Upper lobe of left lung (tissue), 6 donors: ENCODE data around the gene DHTKD1. TPM values are rescaled to one million over a fixed set of nuclear protein-coding genes. Genes with fewer than 3 reads are reported as not detected.

Experiments used
- ATAC-seq, 2 donors: fragments of 200-7000 bp; cut with Tn5 transposase; one replicate each; pipeline ENCODE4 v1.9.1; 2022; ENCODE audit warnings: mild to moderate bottlenecking in 2 of 2, moderate library complexity in 2 of 2; ENCODE audit not compliant: low FRiP score in 2 of 2
- DNase-seq, 2 donors: peaks; one replicate each; pipeline ENCODE4 v3.0.0-alpha.2; 2019 to 2020
- H3K27ac ChIP-seq, 4 donors: fragments of 200-600 bp; sonication (generic); one replicate each; pipeline ENCODE4 v1.5.1; 2016 to 2019
- H3K27me3 ChIP-seq, 4 donors: fragments of 200-600 bp; sonication (generic); one replicate each; pipeline ENCODE4 v1.5.1; 2017 to 2019
- H3K36me3 ChIP-seq, 4 donors: fragments of 200-600 bp; sonication (generic); one replicate each; pipeline ENCODE4 v1.5.1; 2016 to 2019
- H3K4me1 ChIP-seq, 4 donors: fragments of 200-600 bp; sonication (generic); one replicate each; pipeline ENCODE4 v1.5.1; 2018 to 2019
- H3K4me3 ChIP-seq, 4 donors: fragments of 200-600 bp; sonication (generic); one replicate each; pipeline ENCODE4 v1.5.1; 2017 to 2019; ENCODE audit warnings: mild to moderate bottlenecking in 2 of 4, moderate library complexity in 1 of 4
- H3K9me3 ChIP-seq, 4 donors: fragments of 200-600 bp; sonication (generic); one replicate each; pipeline ENCODE4 v1.5.1; 2018 to 2019
- EP300 ChIP-seq, 4 donors: sonication (generic); formaldehyde crosslinking; IDR thresholded peaks; one replicate each; pipeline ENCODE4 v1.5.1; 2017; ENCODE audit warnings: antibody characterized with exemption in 4 of 4, control low read depth in 2 of 4
- POLR2A ChIP-seq, 4 donors: fragments of 450-650 bp; IDR thresholded peaks; one replicate each; pipeline ENCODE4 v1.5.1; 2016 to 2017; ENCODE audit warnings: antibody characterized with exemption in 4 of 4, mild to moderate bottlenecking in 2 of 4
- POLR2AphosphoS5 ChIP-seq, 2 donors: sonication (generic); formaldehyde crosslinking; IDR thresholded peaks; one replicate each; pipeline ENCODE4 v1.5.1; 2017; ENCODE audit warnings: antibody characterized with exemption in 2 of 2
- WGBS, 2 donors: methylation state at CpG; one replicate each; pipeline ENCODE4 v1.1.5; 2017 to 2018; 5-methylcytosine and 5-hydroxymethylcytosine counted together
- total RNA-seq, 6 donors: library from RNA; depleted of rRNA in 4 of 6; stranded (reverse); fragments of >200 nt in 4 of 6; gene quantifications; one replicate each; pipeline versions ENCODE4 v1.1.0 to v1.2.1, GENCODE V29; 2016 to 2021
- TF ChIP-seq, protein P1 (sequence below), 6 experiments: fragments of 450-650 bp in 4 of 6; fragments of 200-600 bp in 2 of 6; sonication (generic) in 2 of 6; IDR thresholded peaks; one replicate each; pipeline ENCODE4 v1.5.1; 2016 to 2019; ENCODE audit warnings: antibody characterized with exemption in 6 of 6
- donor health status: DM: no; HTN: no; CAD: no; lungs with moderate emphysema.
- donor health status: DM: no; HTN: yes; CAD: no; lungs with severe emphysema.

DHTKD1 gene
- total RNA-seq, 6 donors from 2014 or later, result 14.5 to 95.3 (median 22.6) TPM

DNA sequence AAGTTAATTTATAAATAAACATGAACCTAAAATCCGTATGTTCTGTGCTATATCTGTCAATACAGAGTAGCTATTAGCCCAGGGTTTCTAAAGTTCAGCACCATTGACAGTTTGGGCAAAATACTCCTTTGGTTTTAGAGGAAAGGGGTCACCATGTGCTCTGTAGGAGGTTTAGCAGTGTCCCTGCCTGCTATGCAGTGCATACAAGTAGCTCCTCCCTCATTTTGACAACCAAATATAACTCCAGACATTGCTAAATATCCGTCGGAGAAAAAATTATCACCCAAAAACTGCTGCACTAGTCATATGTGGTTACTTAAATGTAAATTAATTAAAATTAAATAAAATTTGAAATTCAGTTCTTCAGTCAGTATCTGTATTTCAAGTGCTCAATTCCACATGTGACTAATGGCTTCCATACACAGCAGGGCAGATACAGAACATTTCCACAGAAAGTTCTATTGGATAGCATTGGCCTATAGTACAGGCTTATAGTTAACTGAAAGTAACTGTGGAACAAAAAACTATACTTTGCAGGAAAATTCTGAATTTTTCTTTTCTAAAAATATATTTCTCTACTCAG, 32.6 kb upstream of the DHTKD1 start:
- Histone ChIP-seq H3K27me3 (no peaks in the 10 kb centered on the region), H3K4me1 (peaks cover under 1 to 18% (median 6%) of the 10 kb centered on the region in 4 donors), H3K36me3 (peaks cover 0 to 39% (median 13%) of the 10 kb centered on the region in 4 donors), H3K9me3 (no peaks in the 10 kb centered on the region), H3K27ac (no peak overlapping the region), H3K4me3 (no peak overlapping the region)
- no peak for ATAC-seq
- TF ChIP-seq EP300 (IDR thresholded peaks at IDR 0.05) (no peak), POLR2AphosphoS5 (IDR thresholded peaks at IDR 0.05) (no peak), POLR2A (IDR thresholded peaks at IDR 0.05) (no peak)
- TF ChIP-seq, protein P1, sequence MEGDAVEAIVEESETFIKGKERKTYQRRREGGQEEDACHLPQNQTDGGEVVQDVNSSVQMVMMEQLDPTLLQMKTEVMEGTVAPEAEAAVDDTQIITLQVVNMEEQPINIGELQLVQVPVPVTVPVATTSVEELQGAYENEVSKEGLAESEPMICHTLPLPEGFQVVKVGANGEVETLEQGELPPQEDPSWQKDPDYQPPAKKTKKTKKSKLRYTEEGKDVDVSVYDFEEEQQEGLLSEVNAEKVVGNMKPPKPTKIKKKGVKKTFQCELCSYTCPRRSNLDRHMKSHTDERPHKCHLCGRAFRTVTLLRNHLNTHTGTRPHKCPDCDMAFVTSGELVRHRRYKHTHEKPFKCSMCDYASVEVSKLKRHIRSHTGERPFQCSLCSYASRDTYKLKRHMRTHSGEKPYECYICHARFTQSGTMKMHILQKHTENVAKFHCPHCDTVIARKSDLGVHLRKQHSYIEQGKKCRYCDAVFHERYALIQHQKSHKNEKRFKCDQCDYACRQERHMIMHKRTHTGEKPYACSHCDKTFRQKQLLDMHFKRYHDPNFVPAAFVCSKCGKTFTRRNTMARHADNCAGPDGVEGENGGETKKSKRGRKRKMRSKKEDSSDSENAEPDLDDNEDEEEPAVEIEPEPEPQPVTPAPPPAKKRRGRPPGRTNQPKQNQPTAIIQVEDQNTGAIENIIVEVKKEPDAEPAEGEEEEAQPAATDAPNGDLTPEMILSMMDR (IDR thresholded peaks at IDR 0.05), result no peak
- 76 to 88% methylated on average over 3 of the region's 3 CpGs for WGBS, 2 donors
- DNase-seq, result no peak

DNA sequence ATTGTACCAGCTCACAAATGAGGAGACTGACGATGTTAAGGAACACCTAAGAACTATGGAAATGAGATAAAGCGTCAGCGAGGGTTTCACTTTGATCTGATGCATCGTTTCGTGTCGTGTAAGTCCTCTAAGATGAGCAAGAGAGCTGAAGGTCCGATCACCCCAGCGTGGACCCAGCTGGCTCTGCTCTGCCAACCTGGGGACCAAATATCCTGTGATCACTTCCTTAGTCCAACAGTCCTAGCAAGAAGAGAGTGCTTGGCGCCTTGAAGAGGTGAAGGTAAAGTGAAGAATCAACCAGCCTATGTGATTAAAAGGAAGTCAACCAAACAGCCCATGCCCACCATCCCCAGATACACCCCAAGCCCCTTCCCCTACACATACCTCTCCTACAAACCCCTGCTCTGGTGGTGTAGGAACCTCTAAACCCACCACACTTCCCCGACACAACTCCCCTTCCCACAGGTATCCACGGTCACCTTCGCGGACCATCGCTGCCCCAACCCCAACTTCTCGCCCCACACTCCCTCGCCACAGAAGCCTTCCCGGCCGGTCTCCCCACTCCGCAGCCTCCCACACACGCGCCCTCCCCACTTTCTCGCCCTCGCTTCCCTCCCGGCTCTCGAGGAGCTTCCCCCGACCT, 26.9 kb upstream of the DHTKD1 start:
- peaks cover 8 to 23% (median 13%) of the 10 kb centered on the region in 4 donors for H3K4me1 ChIP-seq
- H3K27me3 ChIP-seq, result no peaks in the 10 kb centered on the region
- no peaks in the 10 kb centered on the region for H3K9me3 ChIP-seq
- peak in 1 of 2 donors; percentile 35 for DNase-seq
- WGBS, 2 donors, result 1% methylated on average over 26 of the region's 26 CpGs
- TF ChIP-seq POLR2A (IDR thresholded peaks at IDR 0.05), result no peak
- no peak for TF ChIP-seq EP300 (IDR thresholded peaks at IDR 0.05)
- TF ChIP-seq POLR2AphosphoS5 (IDR thresholded peaks at IDR 0.05), result no peak
- TF ChIP-seq, protein P1 (IDR thresholded peaks at IDR 0.05), result no peak
- no peak for ATAC-seq
- peak overlapping the region; percentile 84 to 100 (median 98) for H3K4me3 ChIP-seq
- peak overlapping the region; percentile 93 to 100 (median 96) for H3K27ac ChIP-seq
- no peaks in the 10 kb centered on the region for H3K36me3 ChIP-seq

DNA sequence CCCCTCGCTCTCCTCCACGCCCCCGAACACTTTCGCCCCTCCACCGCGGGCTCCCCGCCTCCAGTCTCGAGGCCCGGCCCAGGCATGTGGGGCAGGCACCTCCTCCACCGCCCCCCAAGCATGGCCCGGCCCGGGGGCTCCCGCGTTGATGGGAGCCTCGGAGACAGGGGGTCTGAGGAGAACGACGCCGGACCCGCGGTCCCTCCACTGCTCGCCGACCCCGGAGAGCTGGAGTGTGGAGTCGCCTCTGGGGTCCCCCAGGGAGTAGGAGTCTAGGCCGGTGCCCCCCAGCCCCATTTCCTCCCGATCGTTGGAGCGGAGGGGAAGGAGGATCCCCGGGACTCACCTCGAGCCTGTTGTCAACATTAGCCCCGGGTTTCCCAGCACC, 26.4 kb upstream of the DHTKD1 start:
- ATAC-seq, result peak; percentile 23 to 60
- no peaks in the 10 kb centered on the region for H3K36me3 ChIP-seq
- H3K27ac ChIP-seq, result peak overlapping the region; percentile 93 to 100 (median 96)
- H3K4me1 ChIP-seq, result peaks cover 8 to 23% (median 13%) of the 10 kb centered on the region in 4 donors
- TF ChIP-seq POLR2AphosphoS5 (IDR thresholded peaks at IDR 0.05) (no peak), POLR2A (IDR thresholded peaks at IDR 0.05) (peak in 3 of 4 donors; percentile 6 to 67 (median 41))
- WGBS, 2 donors, result 0% methylated on average over 6 to 15 of the region's 31 CpGs
- DNase-seq, result peak in 1 of 2 donors; percentile 90
- H3K4me3 ChIP-seq, result peak overlapping the region; percentile 84 to 100 (median 98)
- no peaks in the 10 kb centered on the region for H3K9me3 ChIP-seq
- H3K27me3 ChIP-seq, result no peaks in the 10 kb centered on the region

DNA sequence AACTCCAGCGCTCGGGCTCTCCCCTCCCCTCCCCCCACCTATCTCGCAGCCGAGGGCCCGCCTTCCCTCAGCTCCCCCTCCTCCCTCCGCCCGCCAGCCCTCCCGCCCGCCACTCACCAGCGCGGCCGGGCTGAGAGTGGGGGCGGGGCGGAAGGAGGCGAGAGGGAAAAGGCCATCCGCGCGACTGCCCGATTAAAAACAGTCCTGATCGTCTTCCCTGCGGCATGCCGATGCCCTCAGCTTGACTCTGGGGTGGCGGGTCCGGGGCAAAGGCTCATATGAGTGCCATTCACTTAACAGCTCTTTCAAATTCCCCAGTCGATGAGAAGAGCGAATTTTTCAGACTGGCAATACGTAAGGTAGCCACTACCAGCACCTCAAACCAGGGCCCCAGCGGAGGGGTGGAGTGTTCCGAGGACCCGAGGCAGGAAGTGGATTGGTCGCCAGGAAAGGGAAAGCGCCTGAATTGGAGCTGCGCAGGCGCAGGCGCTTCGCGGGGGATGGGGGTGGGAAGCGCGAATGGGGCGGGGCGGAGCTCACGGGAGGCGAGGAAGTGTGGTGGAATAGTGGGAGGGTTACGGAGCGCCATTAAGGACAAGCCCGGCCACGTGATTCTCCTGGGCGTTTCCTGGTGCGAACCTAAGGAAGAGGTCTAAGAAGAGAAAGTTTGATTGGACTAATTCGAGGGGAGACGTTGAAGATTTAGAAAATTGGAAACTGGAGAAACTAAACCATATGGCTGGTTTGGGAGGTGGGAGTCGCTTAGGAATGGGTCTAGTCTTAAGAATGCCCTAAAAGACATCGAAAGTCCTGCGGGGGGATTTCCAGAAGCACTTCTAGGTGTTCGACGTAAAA, 25.7 kb upstream of the DHTKD1 start, which contains the start of gene UPF2:
Gene UPF2 (minus strand): TSS at position 13 of the 855 bp plus-strand sequence. CDS start 7,386 bp downstream, outside the sequence.
- TF ChIP-seq POLR2A (IDR thresholded peaks at IDR 0.05), result peak in 1 of 4 donors; percentile 13
- TF ChIP-seq POLR2AphosphoS5 (IDR thresholded peaks at IDR 0.05), result peak; percentile 65 to 73
- TF ChIP-seq, protein P1 (IDR thresholded peaks at IDR 0.05), result peak in 3 of 6 experiments; percentile 19 to 33 (median 32)
- peak in 2 of 4 donors; percentile 10 to 76 for TF ChIP-seq EP300 (IDR thresholded peaks at IDR 0.05)
- no peaks in the 10 kb centered on the region for H3K9me3 ChIP-seq
- 4 to 7% methylated on average over 32 to 52 of the region's 56 CpGs for WGBS, 2 donors
- H3K27me3 ChIP-seq, result no peaks in the 10 kb centered on the region
- H3K36me3 ChIP-seq, result no peaks in the 10 kb centered on the region
- ATAC-seq (peak; percentile 97 to 98), DNase-seq (peak; percentile 96 to 98)
- H3K27ac ChIP-seq, result peak within 1 kb of the TSS; percentile 93 to 100 (median 96)
- H3K4me3 ChIP-seq, result peak within 1 kb of the TSS; percentile 84 to 100 (median 98)
- peaks cover 8 to 23% (median 13%) of the 10 kb centered on the region in 4 donors for H3K4me1 ChIP-seq

DNA sequence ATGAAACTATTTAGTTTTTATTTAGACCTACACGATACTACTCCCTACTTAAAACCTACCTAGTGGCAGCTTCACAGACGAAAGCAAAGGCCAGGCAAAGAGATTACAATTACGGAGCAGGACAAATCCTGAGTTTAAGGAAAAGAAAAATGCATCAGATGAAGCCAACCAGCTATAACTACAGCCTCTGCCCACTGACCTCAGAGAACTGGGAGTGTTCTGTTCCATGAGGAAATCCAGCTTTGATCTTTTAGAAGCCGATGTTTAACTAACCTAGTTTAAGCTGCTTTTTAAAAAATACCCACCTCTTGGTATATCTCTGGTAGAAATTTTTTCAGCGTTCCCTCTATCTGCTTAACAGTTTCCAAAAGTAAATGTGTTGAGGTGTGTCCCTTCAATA, 23.2 kb upstream of the DHTKD1 start:
- ATAC-seq (no peak), DNase-seq (no peak)
- Histone ChIP-seq H3K4me1 (peaks cover 8 to 17% (median 10%) of the 10 kb centered on the region in 4 donors), H3K27me3 (no peaks in the 10 kb centered on the region), H3K27ac (no peak overlapping the region), H3K36me3 (no peaks in the 10 kb centered on the region), H3K4me3 (no peak overlapping the region), H3K9me3 (no peaks in the 10 kb centered on the region)
- TF ChIP-seq, protein P1 (IDR thresholded peaks at IDR 0.05), result no peak
- TF ChIP-seq POLR2AphosphoS5 (IDR thresholded peaks at IDR 0.05) (no peak), EP300 (IDR thresholded peaks at IDR 0.05) (no peak), POLR2A (IDR thresholded peaks at IDR 0.05) (no peak)
- 87 to 88% methylated on average over 5 of the region's 5 CpGs for WGBS, 2 donors
